Heart right ventricle (tissue), 16 donors: Measurements from ENCODE around the gene RITA1. TPM values are rescaled to one million over a fixed set of nuclear protein-coding genes. Genes with fewer than 3 reads are reported as not detected.
A peak's percentile ranks its signal among the peaks of the same experiment; 100 is the strongest.

Source experiments
- ATAC-seq, 8 donors: fragments of 200-7000 bp; cut with Tn5 transposase; one replicate each; pipeline ENCODE4 v1.9.1; 2020; ENCODE audit warnings: mild to moderate bottlenecking in 8 of 8, moderate library complexity in 8 of 8, moderate number of reproducible peaks in 1 of 8
- DNase-seq, 2 donors: peaks; one replicate each; pipeline ENCODE4 v3.0.0-alpha.2; 2020
- H3K27ac ChIP-seq, 10 donors: fragments of 200-600 bp; sonication (generic) in 2 of 10; one replicate each; pipeline versions ENCODE4 v1.5.0 to v1.8.0; 2020 to 2022; ENCODE audit warnings: mild to moderate bottlenecking in 3 of 10
- H3K27me3 ChIP-seq, 7 donors: fragments of 200-600 bp; one replicate each; pipeline ENCODE4 v1.8.0; 2021 to 2022; ENCODE audit warnings: mild to moderate bottlenecking in 2 of 7
- H3K36me3 ChIP-seq, 9 donors: fragments of 200-600 bp; sonication (generic) in 1 of 9; one replicate each; pipeline versions ENCODE4 v1.5.0 to v1.8.0; 2020 to 2022; ENCODE audit warnings: mild to moderate bottlenecking in 2 of 9
- H3K4me1 ChIP-seq, 9 donors: fragments of 200-600 bp; sonication (generic) in 1 of 9; one replicate each; pipeline versions ENCODE4 v1.5.0 to v1.8.0; 2020 to 2022; ENCODE audit warnings: mild to moderate bottlenecking in 4 of 9
- H3K4me3 ChIP-seq, 10 donors: fragments of 200-600 bp; sonication (generic) in 2 of 10; one replicate each; pipeline versions ENCODE4 v1.5.0 to v1.8.0; 2020 to 2022; ENCODE audit warnings: mild to moderate bottlenecking in 7 of 10, moderate library complexity in 2 of 10
- H3K9me3 ChIP-seq, 11 donors: fragments of 200-600 bp in 10 of 11; sonication (generic) in 2 of 11; one replicate each; pipeline versions ENCODE4 v1.5.0 to v1.8.0; 2013 to 2022; ENCODE audit warnings: mild to moderate bottlenecking in 2 of 11, control low read depth in 1 of 11, moderate library complexity in 1 of 11
- WGBS, 2 donors: extraction: QIAGEN DNeasy Blood & Tissue Kit; methylation state at CpG; one replicate each; pipeline ENCODE4 v1.1.7; 2013; ENCODE audit warnings: inconsistent platforms in 1 of 2; 5-methylcytosine and 5-hydroxymethylcytosine counted together
- intact Hi-C, 10 donors: fragments of 100-400 bp; cut with DNase I; formaldehyde crosslinking; loops; one replicate each; pipeline versions ENCODE4 v1.11.1 to v1.14.2; 2022
- polyA plus RNA-seq, 2 donors: library from polyadenylated mRNA; stranded (reverse); fragments of 200-250 nt; gene quantifications; one replicate each; pipeline ENCODE4 v1.2.3, GENCODE V29; 2013
- total RNA-seq, 10 donors: library from RNA; stranded (reverse); fragmentation: NEBNext Ultra II Directional in 3 of 10; extraction: Animal tissue kit (Norgen Biotek cat#: 25700) in 3 of 10; gene quantifications; one replicate each; pipeline versions ENCODE4 v1.2.1 to v1.2.4, GENCODE V29; 2021 to 2023
- TF ChIP-seq, protein P1 (sequence below), 9 donors: fragments of 200-600 bp; sonication (generic) in 2 of 9; IDR thresholded peaks; one replicate each; pipeline versions ENCODE4 v1.5.0 to v1.8.0; 2021 to 2022; ENCODE audit warnings: antibody characterized with exemption in 9 of 9, mild to moderate bottlenecking in 5 of 9, moderate library complexity in 1 of 9
- donor health status: Arrhythmogenic right ventricular cardiomyopathy.
- donor health status: ischemic (EF 13 %, LVEDD 7.1; RV severe dilation, severe dysfunction).
- donor health status: healthy with polysubstance abuse.
- donor health status: DM: no; HTN: yes; CAD: no.
- donor health status: DM: no; HTN: no; CAD: no.
- donor health status: ischemic (EF 25% LVEDD 6.9; RV normal size, moderate dysfunction).
- donor health status: ischemic (EF 25% LVEDD 5.7; RV mildly dilated, moderate dysfunction).
- donor health status: healthy.
- donor health status: DM: yes; HTN: yes; CAD: no.
- donor health status: Ischemic cardiomyopathy.
- donor health status: ischemic (EF 35%, LVEDD 5.7; RV mildly dilated, moderate dysfunction).
- donor health status: nonischemic (EF 11% LVEDD 7.7; RV severe dilation, severe dysfunction).
- donor health status: DM: yes; HTN: yes; CAD: no.
- donor health status: PGD.
- donor health status: ischemic (EF 29% LVEDD 5.4; RV normal size, mild dysfunction).
- donor health status: nonischemic (EF 23%, LVEDD 6.1; RV moderate dilation, normal function).

Gene RITA1
- total and polyA plus RNA-seq, 12 donors = 8.0 to 20.8 (median 13.7) TPM

DNA sequence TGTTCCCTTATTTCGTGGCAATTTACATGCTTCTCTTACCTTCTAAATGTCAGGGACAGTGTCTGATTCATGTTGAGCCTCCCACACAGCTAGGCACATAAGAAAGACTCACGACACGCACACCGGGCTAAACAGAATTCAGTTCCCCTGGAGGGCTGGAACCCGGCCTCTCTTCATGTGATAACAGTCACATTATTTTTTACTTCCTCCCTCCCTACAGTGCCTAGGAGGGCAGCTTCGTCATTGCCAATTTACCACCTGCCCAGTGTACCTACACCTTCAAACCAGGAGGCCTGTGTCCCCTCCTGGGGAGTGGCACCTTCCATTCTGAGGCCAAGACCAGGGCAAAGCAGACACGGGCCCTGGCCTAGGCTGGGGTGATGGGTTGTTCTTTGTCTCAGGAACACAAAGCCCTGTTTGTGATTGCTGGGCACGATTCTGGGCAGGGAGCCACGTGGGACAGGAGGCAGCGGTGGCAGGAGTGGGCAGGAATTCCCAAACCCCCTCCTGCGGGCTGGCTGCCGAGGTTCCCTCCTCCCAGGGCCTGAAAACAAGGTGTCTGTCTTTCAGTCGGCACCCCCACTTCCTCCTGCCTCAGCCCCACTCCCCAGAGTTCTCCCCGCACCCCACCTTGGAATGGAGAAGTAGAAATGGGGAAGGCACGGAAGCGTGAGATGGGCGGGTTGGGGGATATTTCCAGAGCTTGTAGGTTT is 43.2 kb upstream of the RITA1 start:
- peak; percentile 31 to 75 (median 52) for ATAC-seq

DNA sequence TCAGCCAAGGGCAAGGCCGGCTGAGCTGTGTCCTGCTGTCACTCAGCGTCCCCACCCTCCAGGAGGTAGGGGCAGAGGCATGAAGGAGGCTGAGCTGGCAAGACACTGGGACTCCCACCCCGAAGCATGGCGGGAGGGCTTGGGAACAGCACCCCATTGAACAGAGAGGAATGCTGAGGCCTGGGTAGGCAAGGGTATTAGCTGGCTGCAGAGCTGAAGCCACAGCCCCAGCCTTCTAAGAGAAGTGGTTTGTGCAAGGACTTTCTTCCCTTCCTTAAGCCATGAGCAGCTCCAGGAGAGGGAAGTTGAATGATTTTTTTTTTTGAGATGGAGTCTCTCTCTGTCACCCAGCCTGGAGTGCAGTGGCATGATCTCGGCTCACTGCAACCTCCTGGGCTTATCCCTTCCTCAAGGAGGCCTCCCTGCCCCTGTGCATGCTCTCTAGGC is 42.6 kb upstream of the RITA1 start:
- Histone ChIP-seq H3K27me3 (peaks cover 0 to 16% (median 0%) of the 10 kb centered on the region in 7 donors), H3K36me3 (no peaks in the 10 kb centered on the region), H3K27ac (peak overlapping the region in 1 of 10 donors; percentile 85), H3K4me1 (peaks cover 0 to 20% (median 0%) of the 10 kb centered on the region in 9 donors), H3K9me3 (peaks cover 0 to 8% (median 0%) of the 10 kb centered on the region in 11 donors), H3K4me3 (no peak overlapping the region)
- ATAC-seq (peak in 5 of 8 donors; percentile 16 to 35 (median 27)), DNase-seq (no peak)
- TF ChIP-seq, protein P1, sequence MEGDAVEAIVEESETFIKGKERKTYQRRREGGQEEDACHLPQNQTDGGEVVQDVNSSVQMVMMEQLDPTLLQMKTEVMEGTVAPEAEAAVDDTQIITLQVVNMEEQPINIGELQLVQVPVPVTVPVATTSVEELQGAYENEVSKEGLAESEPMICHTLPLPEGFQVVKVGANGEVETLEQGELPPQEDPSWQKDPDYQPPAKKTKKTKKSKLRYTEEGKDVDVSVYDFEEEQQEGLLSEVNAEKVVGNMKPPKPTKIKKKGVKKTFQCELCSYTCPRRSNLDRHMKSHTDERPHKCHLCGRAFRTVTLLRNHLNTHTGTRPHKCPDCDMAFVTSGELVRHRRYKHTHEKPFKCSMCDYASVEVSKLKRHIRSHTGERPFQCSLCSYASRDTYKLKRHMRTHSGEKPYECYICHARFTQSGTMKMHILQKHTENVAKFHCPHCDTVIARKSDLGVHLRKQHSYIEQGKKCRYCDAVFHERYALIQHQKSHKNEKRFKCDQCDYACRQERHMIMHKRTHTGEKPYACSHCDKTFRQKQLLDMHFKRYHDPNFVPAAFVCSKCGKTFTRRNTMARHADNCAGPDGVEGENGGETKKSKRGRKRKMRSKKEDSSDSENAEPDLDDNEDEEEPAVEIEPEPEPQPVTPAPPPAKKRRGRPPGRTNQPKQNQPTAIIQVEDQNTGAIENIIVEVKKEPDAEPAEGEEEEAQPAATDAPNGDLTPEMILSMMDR (IDR thresholded peaks at IDR 0.05) = no peak
- intact Hi-C loops = no loop called here
- 64 to 76% methylated on average over 5 of the region's 5 CpGs for WGBS, 2 donors

More for the DNA sequence above, 43.2 kb upstream of the RITA1 start:
- Histone ChIP-seq H3K36me3 (no peaks in the 10 kb centered on the region), H3K27ac (peak overlapping the region in 1 of 10 donors; percentile 85), H3K4me1 (peaks cover 0 to 20% (median 0%) of the 10 kb centered on the region in 9 donors), H3K9me3 (peaks cover 0 to 6% (median 0%) of the 10 kb centered on the region in 11 donors), H3K27me3 (peaks cover 0 to 20% (median 2%) of the 10 kb centered on the region in 7 donors), H3K4me3 (no peak overlapping the region)
- WGBS, 2 donors = 57 to 58% methylated on average over 17 of the region's 17 CpGs
- intact Hi-C loops = no loop called here
- TF ChIP-seq, protein P1 (IDR thresholded peaks at IDR 0.05) = no peak
- DNase-seq = peak in 1 of 2 donors; percentile 38

GRCh38 chr12:113143959-113144358 is 41.6 kb upstream of the RITA1 start:
- no peak for ATAC-seq
- WGBS, 2 donors = 89 to 94% methylated on average over 8 of the region's 8 CpGs
- TF ChIP-seq, protein P1 (IDR thresholded peaks at IDR 0.05) = no peak

GRCh38 chr12:113144806-113145205 is 40.7 kb upstream of the RITA1 start:
- no peak overlapping the region for H3K4me3 ChIP-seq
- ATAC-seq (no peak), DNase-seq (no peak)
- H3K27me3 ChIP-seq = peaks cover 0 to 19% (median 5%) of the 10 kb centered on the region in 7 donors
- 74 to 75% methylated on average over 5 of the region's 5 CpGs for WGBS, 2 donors
- intact Hi-C loops = no loop called here
- H3K4me1 ChIP-seq = peaks cover 0 to 20% (median 6%) of the 10 kb centered on the region in 9 donors
- H3K9me3 ChIP-seq = peaks cover 0 to 8% (median 0%) of the 10 kb centered on the region in 11 donors
- H3K27ac ChIP-seq = no peak overlapping the region
- no peaks in the 10 kb centered on the region for H3K36me3 ChIP-seq
- TF ChIP-seq, protein P1 (IDR thresholded peaks at IDR 0.05) = no peak

More at GRCh38 chr12:113143959-113144358, 41.6 kb upstream of the RITA1 start:
- Histone ChIP-seq H3K27me3 (peaks cover 0 to 15% (median 0%) of the 10 kb centered on the region in 7 donors), H3K27ac (no peak overlapping the region), H3K4me1 (peaks cover 0 to 20% (median 0%) of the 10 kb centered on the region in 9 donors), H3K4me3 (no peak overlapping the region), H3K36me3 (no peaks in the 10 kb centered on the region), H3K9me3 (peaks cover 0 to 8% (median 0%) of the 10 kb centered on the region in 11 donors)
- intact Hi-C loops = no loop called here
- DNase-seq = no peak
